Transverse colon (tissue), 4 donors: ENCODE data around the gene AGAP1. TPM values are rescaled to one million over a fixed set of nuclear protein-coding genes. Genes with fewer than 3 reads are reported as not detected.
A peak's percentile ranks its signal among the peaks of the same experiment; 100 is the strongest.

Experiments used
- DNase-seq: peaks from one replicate; pipeline ENCODE4 v3.0.0-alpha.2; 2019
- H3K27ac ChIP-seq, 4 donors: fragments of 200-600 bp; sonication (generic); 2 replicates each; pipeline ENCODE4 v1.5.1; 2016 to 2018; ENCODE audit warnings: inconsistent platforms in 4 of 4
- H3K27me3 ChIP-seq: fragments of 200-600 bp; sonication (generic); 2 replicates; pipeline ENCODE4 v1.5.1; 2017; ENCODE audit warnings: inconsistent platforms
- H3K36me3 ChIP-seq, 4 donors: fragments of 200-600 bp; sonication (generic); 2 replicates each; pipeline ENCODE4 v1.5.1; 2017 to 2019; ENCODE audit warnings: inconsistent platforms in 4 of 4
- H3K4me1 ChIP-seq, 4 donors: fragments of 200-600 bp; sonication (generic); 2 replicates each; pipeline ENCODE4 v1.5.1; 2017 to 2020; ENCODE audit warnings: inconsistent platforms in 4 of 4
- H3K4me3 ChIP-seq, 4 donors: fragments of 200-600 bp; sonication (generic); 1 replicate in 1 of 4; 2 replicates in 3 of 4; pipeline versions ENCODE4 v1.5.1 to v1.6.1; 2017 to 2019; ENCODE audit warnings: inconsistent platforms in 4 of 4
- H3K9me3 ChIP-seq, 2 donors: fragments of 200-600 bp; sonication (generic); 2 replicates each; pipeline ENCODE4 v1.5.1; 2017 to 2019; ENCODE audit warnings: inconsistent platforms in 2 of 2
- EP300 ChIP-seq: sonication (generic); formaldehyde crosslinking; IDR thresholded peaks from one replicate; pipeline ENCODE4 v1.6.1; 2017; ENCODE audit warnings: antibody characterized with exemption, low read depth
- POLR2A ChIP-seq: fragments of 450-650 bp; IDR thresholded peaks from one replicate; pipeline ENCODE4 v1.6.1; 2016; ENCODE audit warnings: antibody characterized with exemption, mild to moderate bottlenecking, moderate library complexity
- POLR2AphosphoS5 ChIP-seq, 3 donors: sonication (generic); formaldehyde crosslinking; IDR thresholded peaks; one replicate each; pipeline ENCODE4 v1.6.1; 2016; ENCODE audit warnings: antibody characterized with exemption in 3 of 3
- WGBS, 2 donors: methylation state at CpG; one replicate each; pipeline ENCODE4 v1.1.5; 2018; ENCODE audit warnings: low coverage in 1 of 2; 5-methylcytosine and 5-hydroxymethylcytosine counted together
- in situ Hi-C, 4 donors: fragments of 200-750 bp; cut with MboI; loops; one replicate each; pipeline versions ENCODE4 v1.15.0 to v1.15.1; 2017; ENCODE audit warnings: low sequenced_read_pairs in 3 of 4, low pct_ligation_motif_present in 1 of 4, low pct_unique_long_range_greater_than_20kb in 1 of 4
- intact Hi-C: fragments of 100-400 bp; cut with DNase I; formaldehyde crosslinking; loops from one replicate; pipeline ENCODE4 v1.15.1; 2023; ENCODE audit warnings: low total_unique reads
- total RNA-seq, 4 donors: library from RNA; depleted of rRNA; stranded (reverse); fragments of >200 nt; gene quantifications; one replicate each; pipeline ENCODE4 v1.1.0, GENCODE V29; 2016
- TF ChIP-seq, protein P1 (sequence below), 5 experiments: fragments of 200-600 bp in 3 of 5; fragments of 450-650 bp in 2 of 5; sonication (generic) in 3 of 5; IDR thresholded peaks; 1 replicate in 2 of 5; 2 replicates in 3 of 5; pipeline ENCODE4 v1.5.1; 2016 to 2017; ENCODE audit warnings: antibody characterized with exemption in 5 of 5, inconsistent platforms in 3 of 5, mild to moderate bottlenecking in 2 of 5, moderate library complexity in 1 of 5

Gene AGAP1
- total RNA-seq, 4 donors from 2014 or later: 56.1 to 96.9 (median 71.2) TPM

GRCh38 chr2:235709124-235709813 is 215.4 kb downstream of the AGAP1 start:
- Histone ChIP-seq H3K4me1 (peaks cover 4 to 23% (median 14%) of the 10 kb centered on the region in 4 donors), H3K27me3 (no peaks in the 10 kb centered on the region), H3K36me3 (no peaks in the 10 kb centered on the region), H3K4me3 (no peak overlapping the region), H3K27ac (peak overlapping the region; percentile 54 to 84 (median 78)), H3K9me3 (no peaks in the 10 kb centered on the region)
- DNase-seq: peak; percentile 89
- in situ Hi-C loops: loop anchor here in 1 of 4 donors (25.0 kb wide), 1 partner anchor 572 kb away; no protein-coding TSS in a partner anchor
- TF ChIP-seq, protein P1, sequence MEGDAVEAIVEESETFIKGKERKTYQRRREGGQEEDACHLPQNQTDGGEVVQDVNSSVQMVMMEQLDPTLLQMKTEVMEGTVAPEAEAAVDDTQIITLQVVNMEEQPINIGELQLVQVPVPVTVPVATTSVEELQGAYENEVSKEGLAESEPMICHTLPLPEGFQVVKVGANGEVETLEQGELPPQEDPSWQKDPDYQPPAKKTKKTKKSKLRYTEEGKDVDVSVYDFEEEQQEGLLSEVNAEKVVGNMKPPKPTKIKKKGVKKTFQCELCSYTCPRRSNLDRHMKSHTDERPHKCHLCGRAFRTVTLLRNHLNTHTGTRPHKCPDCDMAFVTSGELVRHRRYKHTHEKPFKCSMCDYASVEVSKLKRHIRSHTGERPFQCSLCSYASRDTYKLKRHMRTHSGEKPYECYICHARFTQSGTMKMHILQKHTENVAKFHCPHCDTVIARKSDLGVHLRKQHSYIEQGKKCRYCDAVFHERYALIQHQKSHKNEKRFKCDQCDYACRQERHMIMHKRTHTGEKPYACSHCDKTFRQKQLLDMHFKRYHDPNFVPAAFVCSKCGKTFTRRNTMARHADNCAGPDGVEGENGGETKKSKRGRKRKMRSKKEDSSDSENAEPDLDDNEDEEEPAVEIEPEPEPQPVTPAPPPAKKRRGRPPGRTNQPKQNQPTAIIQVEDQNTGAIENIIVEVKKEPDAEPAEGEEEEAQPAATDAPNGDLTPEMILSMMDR (IDR thresholded peaks at IDR 0.05): no peak
- TF ChIP-seq POLR2A (peak; percentile 80), POLR2AphosphoS5 (IDR thresholded peaks at IDR 0.05) (peak in 2 of 3 donors; percentile 82 to 90), EP300 (peak; percentile 27)
- intact Hi-C loops: no loop called here
- 67 to 86% methylated on average over 5 to 13 of the region's 14 CpGs for WGBS, 2 donors

- H3K4me1 ChIP-seq: peaks cover 4 to 23% (median 14%) of the 10 kb centered on the region in 4 donors
- no peak overlapping the region for H3K4me3 ChIP-seq
- no peaks in the 10 kb centered on the region for H3K27me3 ChIP-seq
- in situ Hi-C loops (loop anchor here in 1 of 4 donors (25.0 kb wide), 1 partner anchor 573 kb away; no protein-coding TSS in a partner anchor), intact Hi-C loops (no loop called here)
- no peaks in the 10 kb centered on the region for H3K9me3 ChIP-seq
- no peaks in the 10 kb centered on the region for H3K36me3 ChIP-seq
- peak overlapping the region; percentile 48 to 76 (median 57) for H3K27ac ChIP-seq
- WGBS, 2 donors: 90 to 93% methylated on average over 9 to 27 of the region's 27 CpGs
- no peak for DNase-seq
- TF ChIP-seq POLR2AphosphoS5 (IDR thresholded peaks at IDR 0.05): no peak
- no peak for TF ChIP-seq POLR2A
- TF ChIP-seq, protein P1 (IDR thresholded peaks at IDR 0.05): no peak
- TF ChIP-seq EP300: no peak
Measured at GRCh38 chr2:235709969-235710879, 216.4 kb downstream of the AGAP1 start.

- Histone ChIP-seq H3K36me3 (no peaks in the 10 kb centered on the region), H3K4me1 (peaks cover 4 to 23% (median 14%) of the 10 kb centered on the region in 4 donors), H3K4me3 (no peak overlapping the region), H3K9me3 (no peaks in the 10 kb centered on the region), H3K27me3 (no peaks in the 10 kb centered on the region), H3K27ac (no peak overlapping the region)
- intact Hi-C loops: no loop called here
- in situ Hi-C loops: loop anchor here in 1 of 4 donors (25.0 kb wide), 1 partner anchor 574 kb away; no protein-coding TSS in a partner anchor
- TF ChIP-seq POLR2AphosphoS5 (IDR thresholded peaks at IDR 0.05): no peak
- TF ChIP-seq EP300: no peak
- TF ChIP-seq, protein P1 (IDR thresholded peaks at IDR 0.05): no peak
- no peak for TF ChIP-seq POLR2A
- DNase-seq: no peak
- 94% methylated on average over 11 of the region's 11 CpGs; no CpG with 5 or more reads in 1 of the 2 donors for WGBS, 2 donors
Measured at GRCh38 chr2:235710933-235711332, 217.1 kb downstream of the AGAP1 start.

GRCh38 chr2:235711527-235711926 is 217.7 kb downstream of the AGAP1 start:
- H3K36me3 ChIP-seq: no peaks in the 10 kb centered on the region
- peaks cover 4 to 22% (median 11%) of the 10 kb centered on the region in 4 donors for H3K4me1 ChIP-seq
- no peaks in the 10 kb centered on the region for H3K9me3 ChIP-seq
- WGBS, 2 donors: 84 to 100% methylated on average over 1 to 10 of the region's 11 CpGs
- no peak for DNase-seq
- TF ChIP-seq, protein P1 (IDR thresholded peaks at IDR 0.05): no peak
- no peak for TF ChIP-seq EP300
- no peak for TF ChIP-seq POLR2A
- TF ChIP-seq POLR2AphosphoS5 (IDR thresholded peaks at IDR 0.05): no peak
- no peak overlapping the region for H3K27ac ChIP-seq
- in situ Hi-C loops: loop anchor here in 1 of 4 donors (25.0 kb wide), 1 partner anchor 574 kb away; no protein-coding TSS in a partner anchor
- intact Hi-C loops: no loop called here
- no peak overlapping the region for H3K4me3 ChIP-seq
- H3K27me3 ChIP-seq: no peaks in the 10 kb centered on the region
